NT2/D1 (cell line): ENCODE results near the gene C11orf98.
"Not testable (repeated sequence)": the region's sequence is repeated elsewhere in the genome, so short reads cannot be mapped to it uniquely, and the experiment has no call there.

Experiments used
- DNase-seq: peaks from one replicate; pipeline ENCODE4 v3.0.0-alpha.2; 2011; ENCODE audit warnings: low read depth, low spot score
- H3K27me3 ChIP-seq: 2 replicates; pipeline ENCODE4 v1.6.0; 2011; ENCODE audit warnings: mild to moderate bottlenecking; ENCODE audit not compliant: insufficient read length, insufficient read depth
- H3K36me3 ChIP-seq: 2 replicates; pipeline ENCODE4 v1.6.1; 2011; ENCODE audit warnings: mild to moderate bottlenecking, low read length, mixed read lengths; ENCODE audit not compliant: insufficient read depth, insufficient read length
- H3K4me1 ChIP-seq: 2 replicates; pipeline ENCODE4 v1.5.1; 2011; ENCODE audit not compliant: insufficient read depth, insufficient read length
- H3K4me3 ChIP-seq: 2 replicates; pipeline ENCODE4 v1.5.1; 2011; ENCODE audit warnings: low read depth; ENCODE audit not compliant: insufficient read length
- H3K9ac ChIP-seq: 2 replicates; pipeline ENCODE4 v1.6.0; 2011; ENCODE audit warnings: low read depth; ENCODE audit not compliant: insufficient read length
- H3K9me3 ChIP-seq: 2 replicates; pipeline ENCODE4 v1.5.1; 2011; ENCODE audit warnings: mild to moderate bottlenecking, low read length; ENCODE audit not compliant: insufficient read depth
- SUZ12 ChIP-seq: IDR thresholded peaks from 2 replicates; pipeline ENCODE4 v1.6.1; 2011; ENCODE audit not compliant: insufficient read length, insufficient read depth; ENCODE audit errors: extremely low read depth
- YY1 ChIP-seq: IDR thresholded peaks from 2 replicates; pipeline ENCODE4 v1.6.1; 2011; ENCODE audit not compliant: insufficient read length, insufficient read depth
- ZNF274 ChIP-seq: IDR thresholded peaks from 2 replicates; pipeline ENCODE4 v1.6.1; 2011; ENCODE audit warnings: mild to moderate bottlenecking, low read depth, low read length

C11orf98 gene

GRCh38 chr11:62694455-62695167 lies 29.6 kb upstream of the C11orf98 start:
- Histone ChIP-seq H3K4me1 (peaks cover 5% of the 10 kb centered on the region), H3K4me3 (no peak overlapping the region), H3K9me3 (no peaks in the 10 kb centered on the region), H3K9ac (no peak overlapping the region), H3K27me3 (no peaks in the 10 kb centered on the region), H3K36me3 (peaks cover 72% of the 10 kb centered on the region)
- TF ChIP-seq YY1: no peak
- TF ChIP-seq ZNF274: no peak
- TF ChIP-seq SUZ12: no peak
- peak; percentile 72 for DNase-seq

GRCh38 chr11:62693624-62694023 lies 28.6 kb upstream of the C11orf98 start:
- not testable (repeated sequence) for H3K27me3 ChIP-seq, H3K9ac ChIP-seq, DNase-seq, H3K4me3 ChIP-seq, H3K4me1 ChIP-seq, H3K9me3 ChIP-seq
- peaks cover 73% of the 10 kb centered on the region for H3K36me3 ChIP-seq

GRCh38 chr11:62689421-62690183 lies 24.6 kb upstream of the C11orf98 start, which contains the start of gene LRRN4CL:
Gene LRRN4CL, minus strand, starts transcription at chr11:62689530. Its CDS starts 1,022 bp downstream, at chr11:62688508.
- no peaks in the 10 kb centered on the region for H3K9me3 ChIP-seq
- no peak within 1 kb of the TSS for H3K4me3 ChIP-seq
- TF ChIP-seq YY1 (no peak), ZNF274 (no peak), SUZ12 (no peak)
- peak within 1 kb of the TSS; percentile 46 for H3K9ac ChIP-seq
- DNase-seq: no peak
- H3K4me1 ChIP-seq: peaks cover 7% of the 10 kb centered on the region
- H3K27me3 ChIP-seq: no peaks in the 10 kb centered on the region
- H3K36me3 ChIP-seq: peaks cover 59% of the 10 kb centered on the region

GRCh38 chr11:62688491-62688890 lies 23.5 kb upstream of the C11orf98 start:
- Histone ChIP-seq H3K4me1 (peaks cover 5% of the 10 kb centered on the region), H3K9me3 (no peaks in the 10 kb centered on the region), H3K9ac (no peak overlapping the region), H3K36me3 (peaks cover 49% of the 10 kb centered on the region), H3K27me3 (no peaks in the 10 kb centered on the region), H3K4me3 (no peak overlapping the region)
- no peak for DNase-seq
- no peak for TF ChIP-seq YY1
- TF ChIP-seq SUZ12: no peak
- TF ChIP-seq ZNF274: no peak

GRCh38 chr11:62687508-62688396 lies 22.7 kb upstream of the C11orf98 start:
- H3K36me3 ChIP-seq: peaks cover 42% of the 10 kb centered on the region
- no peaks in the 10 kb centered on the region for H3K27me3 ChIP-seq
- H3K9ac ChIP-seq: peak overlapping the region; percentile 36
- no peak for TF ChIP-seq ZNF274
- no peak for TF ChIP-seq YY1
- no peak overlapping the region for H3K4me3 ChIP-seq
- peaks cover 5% of the 10 kb centered on the region for H3K4me1 ChIP-seq
- no peak for DNase-seq
- no peaks in the 10 kb centered on the region for H3K9me3 ChIP-seq

GRCh38 chr11:62682518-62682917 lies 17.5 kb upstream of the C11orf98 start:
- Histone ChIP-seq H3K4me1 (peaks cover under 1% of the 10 kb centered on the region), H3K9me3 (no peaks in the 10 kb centered on the region), H3K36me3 (peaks cover 8% of the 10 kb centered on the region), H3K4me3 (no peak overlapping the region), H3K9ac (no peak overlapping the region), H3K27me3 (no peaks in the 10 kb centered on the region)
- DNase-seq: no peak
- no peak for TF ChIP-seq SUZ12
- no peak for TF ChIP-seq YY1
- TF ChIP-seq ZNF274: no peak

- DNase-seq: no peak
- H3K9ac ChIP-seq: no peak overlapping the region
Measured at GRCh38 chr11:62680825-62681240, 15.8 kb upstream of the C11orf98 start.

More at GRCh38 chr11:62680825-62681240, 15.8 kb upstream of the C11orf98 start:
- TF ChIP-seq ZNF274: no peak
- no peak for TF ChIP-seq SUZ12
- no peaks in the 10 kb centered on the region for H3K27me3 ChIP-seq
- no peak overlapping the region for H3K4me3 ChIP-seq
- peaks cover 3% of the 10 kb centered on the region for H3K4me1 ChIP-seq
- H3K36me3 ChIP-seq: peaks cover 20% of the 10 kb centered on the region
- no peaks in the 10 kb centered on the region for H3K9me3 ChIP-seq
